H9 (cell line): ENCODE measurements around the gene MRPL14. TPM values are rescaled to one million over a fixed set of nuclear protein-coding genes. Genes with fewer than 3 reads are reported as not detected.
A peak's percentile ranks its signal among the peaks of the same experiment; 100 is the strongest.

ENCODE experiments used
- DNase-seq: peaks from one replicate; pipeline ENCODE4 v3.0.0-alpha.2; 2017
- H2AFZ ChIP-seq: one replicate; pipeline ENCODE4 v1.6.1; 2013; ENCODE audit warnings: mild to moderate bottlenecking, low read length, control low read depth, moderate library complexity
- H2AK5ac ChIP-seq: 2 replicates; pipeline ENCODE4 v1.6.1; 2013; ENCODE audit warnings: low read length, control low read depth, mixed read lengths; ENCODE audit not compliant: insufficient read length
- H2BK120ac ChIP-seq: one replicate; pipeline ENCODE4 v1.6.1; 2013; ENCODE audit warnings: low read depth, mild to moderate bottlenecking, low read length, control low read depth, inconsistent platforms; ENCODE audit not compliant: poor library complexity, severe bottlenecking
- H2BK12ac ChIP-seq: 2 replicates; pipeline ENCODE4 v1.6.1; 2013; ENCODE audit warnings: low read length, control low read depth, mixed read lengths, low read depth; ENCODE audit not compliant: insufficient read length
- H2BK15ac ChIP-seq: 2 replicates; pipeline ENCODE4 v1.6.1; 2013; ENCODE audit warnings: low read depth, low read length, control low read depth
- H2BK20ac ChIP-seq: one replicate; pipeline ENCODE4 v1.6.1; 2013; ENCODE audit warnings: low read depth, mild to moderate bottlenecking, low read length, control low read depth, inconsistent platforms; ENCODE audit not compliant: poor library complexity, severe bottlenecking
- H2BK5ac ChIP-seq: 2 replicates; pipeline ENCODE4 v1.6.1; 2013; ENCODE audit warnings: low read length, control low read depth, mixed read lengths; ENCODE audit not compliant: insufficient read length
- H3K14ac ChIP-seq: 2 replicates; pipeline ENCODE4 v1.6.1; 2013; ENCODE audit warnings: low read length, control low read depth; ENCODE audit not compliant: insufficient read depth
- H3K18ac ChIP-seq: 2 replicates; pipeline ENCODE4 v1.6.1; 2013; ENCODE audit warnings: low read depth, mild to moderate bottlenecking, mixed read lengths, low read length, control low read depth; ENCODE audit not compliant: insufficient read length
- H3K23ac ChIP-seq: 2 replicates; pipeline ENCODE4 v1.6.1; 2013; ENCODE audit warnings: low read length, control low read depth, mixed read lengths, low read depth; ENCODE audit not compliant: insufficient read length
- H3K23me2 ChIP-seq: 2 replicates; pipeline ENCODE4 v1.6.1; 2013; ENCODE audit warnings: low read depth, mild to moderate bottlenecking, mixed read lengths, low read length, control low read depth; ENCODE audit not compliant: insufficient read length, poor library complexity, severe bottlenecking
- H3K27ac ChIP-seq: 2 replicates; pipeline ENCODE4 v1.5.1; 2013; ENCODE audit warnings: low read length, control low read depth, mixed read lengths, low read depth; ENCODE audit not compliant: insufficient read length
- H3K27me3 ChIP-seq: 2 replicates; pipeline ENCODE4 v1.6.1; 2013; ENCODE audit warnings: low read length, control low read depth, inconsistent platforms; ENCODE audit not compliant: insufficient read depth
- H3K4ac ChIP-seq: 2 replicates; pipeline ENCODE4 v1.6.1; 2013; ENCODE audit warnings: low read depth, mild to moderate bottlenecking, control low read depth, inconsistent platforms, low read length, moderate library complexity
- H3K4me1 ChIP-seq: 2 replicates; pipeline ENCODE4 v1.6.1; 2013; ENCODE audit warnings: low read length, control low read depth, inconsistent platforms; ENCODE audit not compliant: insufficient read depth
- H3K4me2 ChIP-seq: 2 replicates; pipeline ENCODE4 v1.6.1; 2013; ENCODE audit warnings: low read length, control low read depth, mixed read lengths; ENCODE audit not compliant: insufficient read length, insufficient read depth
- H3K56ac ChIP-seq: 2 replicates; pipeline ENCODE4 v1.6.1; 2013; ENCODE audit warnings: low read depth, mild to moderate bottlenecking, mixed read lengths, low read length, control low read depth; ENCODE audit not compliant: insufficient read length
- H3K79me1 ChIP-seq: 2 replicates; pipeline ENCODE4 v1.6.1; 2013; ENCODE audit warnings: low read depth, mild to moderate bottlenecking, moderate library complexity, low read length, control low read depth, inconsistent platforms; ENCODE audit not compliant: insufficient read depth, poor library complexity, severe bottlenecking
- H3K79me2 ChIP-seq: 2 replicates; pipeline ENCODE4 v1.6.1; 2013; ENCODE audit warnings: low read length, control low read depth, inconsistent platforms; ENCODE audit not compliant: insufficient read depth
- H3K9ac ChIP-seq: 2 replicates; pipeline ENCODE4 v1.6.1; 2013; ENCODE audit warnings: low read length, control low read depth, mixed read lengths; ENCODE audit not compliant: insufficient read length; ENCODE audit errors: extremely low read depth
- H3K9me3 ChIP-seq: one replicate; pipeline ENCODE4 v1.6.1; 2013; ENCODE audit warnings: low read depth, low read length, inconsistent platforms; ENCODE audit not compliant: control insufficient read depth
- H3T11ph ChIP-seq: one replicate; pipeline ENCODE4 v1.6.1; 2013; ENCODE audit warnings: mild to moderate bottlenecking, low read length, control low read depth, inconsistent platforms
- H4K20me1 ChIP-seq: one replicate; pipeline ENCODE4 v1.6.1; 2013; ENCODE audit not compliant: control insufficient read depth, insufficient read length, insufficient read depth
- H4K5ac ChIP-seq: 2 replicates; pipeline ENCODE4 v1.6.1; 2013; ENCODE audit warnings: low read depth, mild to moderate bottlenecking, mixed read lengths, low read length, control low read depth; ENCODE audit not compliant: insufficient read length
- H4K8ac ChIP-seq: replicated peaks from 2 replicates; pipeline ENCODE4 v1.6.1; 2013; ENCODE audit warnings: low read length, control low read depth, mixed read lengths, low read depth; ENCODE audit not compliant: insufficient read length
- H4K91ac ChIP-seq: 2 replicates; pipeline ENCODE4 v1.6.1; 2013; ENCODE audit warnings: low read depth, mild to moderate bottlenecking, moderate library complexity, mixed read lengths, low read length, control low read depth; ENCODE audit not compliant: insufficient read length
- H3K27ac Mint-ChIP-seq, 3 experiments: 2 replicates in 2 of 3; 3 replicates in 1 of 3; pipeline ENCODE4 v1.8.0; 2020 to 2021; ENCODE audit warnings: mixed read lengths in 3 of 3, mild to moderate bottlenecking in 1 of 3, moderate library complexity in 1 of 3
- H3K27me3 Mint-ChIP-seq: 2 replicates; pipeline ENCODE4 v1.8.0; 2021; ENCODE audit warnings: low read depth, mild to moderate bottlenecking, moderate library complexity, mixed read lengths
- H3K36me3 Mint-ChIP-seq, 3 experiments: 2 replicates in 2 of 3; 3 replicates in 1 of 3; pipeline ENCODE4 v1.8.0; 2020 to 2021; ENCODE audit warnings: low read depth in 3 of 3, mixed read lengths in 3 of 3; ENCODE audit not compliant: insufficient read depth in 1 of 3
- H3K4me1 Mint-ChIP-seq, 2 experiments: 2 replicates each; pipeline ENCODE4 v1.8.0; 2020; ENCODE audit warnings: mixed read lengths in 2 of 2
- H3K4me3 Mint-ChIP-seq, 2 experiments: 2 replicates in 1 of 2; 3 replicates in 1 of 2; pipeline ENCODE4 v1.8.0; 2020 to 2021; ENCODE audit warnings: mild to moderate bottlenecking in 2 of 2, mixed read lengths in 2 of 2, moderate library complexity in 1 of 2
- H3K9me3 Mint-ChIP-seq, 2 experiments: 2 replicates in 1 of 2; 3 replicates in 1 of 2; pipeline ENCODE4 v1.8.0; 2020; ENCODE audit warnings: mild to moderate bottlenecking in 2 of 2, mixed read lengths in 2 of 2, moderate library complexity in 1 of 2
- CTCF ChIP-seq: fragments of 200-600 bp; sonication (generic); conservative IDR thresholded peaks from 3 replicates; pipeline ENCODE4 v1.8.0; 2021; ENCODE audit warnings: antibody characterized with exemption, mild to moderate bottlenecking
- WGBS: extraction: QIAGEN DNeasy Blood & Tissue Kit; methylation state at CpG from one replicate; pipeline ENCODE4 v1.1.7; 2013; ENCODE audit warnings: missing lambda C conversion rate, low lambda C conversion rate, mixed read lengths; ENCODE audit not compliant: insufficient read length; ENCODE audit errors: extremely low coverage; 5-methylcytosine and 5-hydroxymethylcytosine counted together
- total RNA-seq: library from RNA; stranded (reverse); gene quantifications from 2 replicates; pipeline ENCODE4 v1.2.1, GENCODE V29; 2021

Gene MRPL14
- total RNA-seq, 1 experiment from 2014 or later, result 80.1 TPM

GRCh38 chr6:44109212-44109611 is 18.0 kb downstream of the MRPL14 start:
- no CpG with 5 or more reads among the region's 10 CpGs for WGBS
- Histone ChIP-seq H3K9ac (no peak overlapping the region), H4K91ac (no peak overlapping the region), H3K18ac (no peak overlapping the region), H2BK120ac (no peak overlapping the region), H3K23me2 (no peaks in the 10 kb centered on the region), H3K27me3 (no peaks in the 10 kb centered on the region), H3K4me2 (no peak overlapping the region), H3K9me3 (no peaks in the 10 kb centered on the region), H3K79me1 (peaks cover 8% of the 10 kb centered on the region), H2BK20ac (no peak overlapping the region), H3K56ac (no peak overlapping the region), H3T11ph (no peak overlapping the region), H2BK5ac (no peak overlapping the region), H3K4ac (no peak overlapping the region), H3K27ac (no peak overlapping the region), H4K8ac (no peak overlapping the region), H3K14ac (no peak overlapping the region), H3K4me1 (no peaks in the 10 kb centered on the region), H4K5ac (no peak overlapping the region), H3K23ac (no peak overlapping the region), H2BK15ac (no peak overlapping the region), H2BK12ac (no peak overlapping the region), H3K79me2 (0 out of 2 replicates have a peak, but pooled peaks cover 1% of the 10 kb centered on the region), H2AK5ac (no peak overlapping the region), H4K20me1 (no peaks in the 10 kb centered on the region), H2AFZ (no peak overlapping the region)
- DNase-seq, result no peak
- H3K27me3 Mint-ChIP-seq, result no peaks in the 10 kb centered on the region
- no peaks in the 10 kb centered on the region for H3K4me1 Mint-ChIP-seq
- H3K27ac Mint-ChIP-seq, result peak overlapping the region in 1 of 3 experiments; percentile 89; a peak in 2 of 7 replicates
- no peak overlapping the region; a peak in 1 of 5 replicates for H3K4me3 Mint-ChIP-seq
- H3K36me3 Mint-ChIP-seq, result peaks cover 35 to 91% (median 88%) of the 10 kb centered on the region in 3 experiments; a peak in 6 of 7 replicates
- no peak for TF ChIP-seq CTCF
- H3K9me3 Mint-ChIP-seq, result no peaks in the 10 kb centered on the region
